ENCODE data around the gene KRT37. TPM values are rescaled to one million over a fixed set of nuclear protein-coding genes. Genes with fewer than 3 reads are reported as not detected.
"Not testable (repeated sequence)": the region's sequence is repeated elsewhere in the genome, so short reads cannot be mapped to it uniquely, and the experiment has no call there.

KRT37 gene
- total RNA-seq, 1 donor from 2014 or later: not detected

DNA sequence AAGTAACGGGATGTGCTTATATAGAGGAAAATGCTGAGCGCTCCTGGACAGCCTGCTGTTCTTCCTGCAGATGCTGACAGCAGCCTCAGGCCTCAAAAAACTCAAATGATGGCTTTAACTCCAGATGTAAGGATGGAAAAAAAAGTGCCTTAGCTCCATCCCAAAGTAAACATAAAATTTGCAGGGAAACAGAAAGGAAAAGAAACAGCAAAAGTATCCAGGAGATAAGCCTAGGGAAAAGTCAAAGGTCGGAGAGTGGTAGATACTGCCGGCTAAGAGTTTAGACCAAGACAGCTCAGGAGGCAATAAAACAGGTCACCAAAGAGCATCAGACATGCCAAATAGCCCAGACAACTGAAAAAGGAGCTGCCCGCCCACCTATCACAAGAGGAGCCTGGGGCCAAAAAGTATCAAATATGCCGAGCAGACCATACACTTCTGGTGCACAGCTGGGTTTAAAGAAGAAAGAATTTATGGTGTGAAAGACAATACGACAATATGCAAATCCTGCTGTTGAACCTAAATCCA lies 33.9 kb downstream of the KRT37 start:
- Histone ChIP-seq H3K27me3 (ENCODE audit: control insufficient read depth in 3 of 3, insufficient read depth in 3 of 3, low read length in 3 of 3) (peaks cover 0 to 2% (median 0%) of the 10 kb centered on the region in 3 donors), H3K9me3 (ENCODE audit: control insufficient read depth in 3 of 3, low read length in 3 of 3) (peaks cover 0 to 2% (median 0%) of the 10 kb centered on the region in 3 donors), H3K36me3 (ENCODE audit: control insufficient read depth in 3 of 3, insufficient read depth in 3 of 3, low read length in 3 of 3) (no peaks in the 10 kb centered on the region), H3K4me1 (ENCODE audit: control insufficient read depth in 3 of 3, insufficient read depth in 3 of 3, low read length in 3 of 3) (peaks cover 3 to 6% (median 3%) of the 10 kb centered on the region in 3 donors), H3K9ac (ENCODE audit: low read depth in 1 of 3, low read length in 3 of 3) (no peak overlapping the region), H3K27ac (ENCODE audit: low read depth, low read length) (no peak overlapping the region), H3K4me3 (ENCODE audit: low read length in 3 of 3) (no peak overlapping the region)

DNA sequence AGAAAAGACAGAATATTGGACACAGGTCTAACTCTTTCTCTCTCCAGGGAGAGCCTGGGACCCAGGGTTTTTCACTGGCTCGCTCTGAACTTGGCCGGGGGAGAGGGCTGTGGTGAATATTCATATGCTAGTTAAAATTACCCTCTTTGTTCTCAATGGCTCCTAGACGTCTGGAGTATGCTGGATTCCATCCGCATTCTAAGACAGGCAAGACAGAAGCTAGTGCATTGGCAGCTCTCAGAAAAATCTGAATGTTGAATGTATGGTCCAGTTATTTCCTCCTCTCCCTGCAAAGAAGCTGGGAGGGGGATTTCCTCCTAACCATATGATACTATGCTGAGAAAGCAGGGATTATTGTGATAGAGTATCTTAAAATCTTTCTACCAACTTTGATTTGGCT lies 36.7 kb downstream of the KRT37 start:
- H3K4me3 ChIP-seq (ENCODE audit: low read length in 3 of 3): no peak overlapping the region
- no peaks in the 10 kb centered on the region for H3K36me3 ChIP-seq (ENCODE audit: control insufficient read depth in 3 of 3, insufficient read depth in 3 of 3, low read length in 3 of 3)
- H3K4me1 ChIP-seq (ENCODE audit: control insufficient read depth in 3 of 3, insufficient read depth in 3 of 3, low read length in 3 of 3): no peaks in the 10 kb centered on the region
- H3K9ac ChIP-seq (ENCODE audit: low read depth in 1 of 3, low read length in 3 of 3): no peak overlapping the region
- peaks cover 0 to 2% (median 0%) of the 10 kb centered on the region in 3 donors for H3K9me3 ChIP-seq (ENCODE audit: control insufficient read depth in 3 of 3, low read length in 3 of 3)
- H3K27ac ChIP-seq (ENCODE audit: low read depth, low read length): no peak overlapping the region
- H3K27me3 ChIP-seq (ENCODE audit: control insufficient read depth in 3 of 3, insufficient read depth in 3 of 3, low read length in 3 of 3): peaks cover 0 to 2% (median 0%) of the 10 kb centered on the region in 3 donors

- Histone ChIP-seq H3K4me1 (ENCODE audit: control insufficient read depth in 3 of 3, insufficient read depth in 3 of 3, low read length in 3 of 3) (no peaks in the 10 kb centered on the region), H3K4me3 (ENCODE audit: low read length in 3 of 3) (no peak overlapping the region), H3K27ac (ENCODE audit: low read depth, low read length) (no peak overlapping the region), H3K36me3 (ENCODE audit: control insufficient read depth in 3 of 3, insufficient read depth in 3 of 3, low read length in 3 of 3) (no peaks in the 10 kb centered on the region), H3K27me3 (ENCODE audit: control insufficient read depth in 3 of 3, insufficient read depth in 3 of 3, low read length in 3 of 3) (peaks cover 0 to 8% (median 0%) of the 10 kb centered on the region in 3 donors), H3K9ac (ENCODE audit: low read depth in 1 of 3, low read length in 3 of 3) (no peak overlapping the region), H3K9me3 (ENCODE audit: control insufficient read depth in 3 of 3, low read length in 3 of 3) (peaks cover 0 to 2% (median 0%) of the 10 kb centered on the region in 3 donors)
These were observed 38.2 kb downstream of the KRT37 start for GRCh38 chr17:41386227-41386626.

GRCh38 chr17:41383690-41384089 lies 40.7 kb downstream of the KRT37 start:
- H3K27ac ChIP-seq (ENCODE audit: low read depth, low read length): no peak overlapping the region
- no peak overlapping the region for H3K4me3 ChIP-seq (ENCODE audit: low read length in 3 of 3)
- no peaks in the 10 kb centered on the region for H3K4me1 ChIP-seq (ENCODE audit: control insufficient read depth in 3 of 3, insufficient read depth in 3 of 3, low read length in 3 of 3)
- H3K36me3 ChIP-seq (ENCODE audit: control insufficient read depth in 3 of 3, insufficient read depth in 3 of 3, low read length in 3 of 3): no peaks in the 10 kb centered on the region
- no peak overlapping the region for H3K9ac ChIP-seq (ENCODE audit: low read depth in 1 of 3, low read length in 3 of 3)
- peaks cover 0 to 2% (median 0%) of the 10 kb centered on the region in 3 donors for H3K9me3 ChIP-seq (ENCODE audit: control insufficient read depth in 3 of 3, low read length in 3 of 3)
- H3K27me3 ChIP-seq (ENCODE audit: control insufficient read depth in 3 of 3, insufficient read depth in 3 of 3, low read length in 3 of 3): peaks cover 0 to 6% (median 0%) of the 10 kb centered on the region in 3 donors

- Histone ChIP-seq H3K36me3 (ENCODE audit: control insufficient read depth in 3 of 3, insufficient read depth in 3 of 3, low read length in 3 of 3) (no peaks in the 10 kb centered on the region), H3K4me1 (ENCODE audit: control insufficient read depth in 3 of 3, insufficient read depth in 3 of 3, low read length in 3 of 3) (no peaks in the 10 kb centered on the region), H3K9me3 (ENCODE audit: control insufficient read depth in 3 of 3, low read length in 3 of 3) (peaks cover 0 to 2% (median 0%) of the 10 kb centered on the region in 3 donors), H3K4me3 (ENCODE audit: low read length in 3 of 3) (no peak overlapping the region), H3K9ac (ENCODE audit: low read depth in 1 of 3, low read length in 3 of 3) (no peak overlapping the region), H3K27ac (ENCODE audit: low read depth, low read length) (no peak overlapping the region), H3K27me3 (ENCODE audit: control insufficient read depth in 3 of 3, insufficient read depth in 3 of 3, low read length in 3 of 3) (peaks cover 0 to 6% (median 0%) of the 10 kb centered on the region in 3 donors)
These were observed 42.0 kb downstream of the KRT37 start for GRCh38 chr17:41382394-41382793.

DNA sequence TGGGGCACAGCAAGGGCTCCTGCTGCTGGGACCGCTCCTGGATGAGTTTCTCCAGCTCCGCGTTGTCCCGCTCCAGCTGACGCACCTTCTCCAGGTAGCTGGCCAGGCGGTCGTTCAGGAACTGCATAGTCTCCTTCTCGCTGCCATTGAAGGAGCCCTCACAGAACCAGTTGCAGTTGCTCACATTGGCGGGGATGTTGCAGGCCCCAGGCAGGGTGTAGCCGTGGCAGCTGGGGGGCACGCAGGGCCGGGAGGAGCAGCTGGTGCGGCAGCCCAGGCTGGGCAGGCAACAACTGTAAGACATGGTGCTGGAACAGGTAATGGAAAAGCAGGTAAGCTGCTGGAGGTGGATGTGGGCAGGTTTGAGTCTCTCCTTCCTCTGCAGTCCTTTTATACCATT lies 42.4 kb downstream of the KRT37 start, which contains the start of gene KRT34:
Gene KRT34 (minus strand): TSS at position 364 of the 400 bp plus-strand sequence. CDS start 60 bp downstream, at position 304.
- H3K9me3 ChIP-seq (ENCODE audit: control insufficient read depth in 3 of 3, low read length in 3 of 3); H3K27ac ChIP-seq (ENCODE audit: low read depth, low read length); H3K4me3 ChIP-seq (ENCODE audit: low read length in 3 of 3); H3K9ac ChIP-seq (ENCODE audit: low read depth in 1 of 3, low read length in 3 of 3); H3K27me3 ChIP-seq (ENCODE audit: control insufficient read depth in 3 of 3, insufficient read depth in 3 of 3, low read length in 3 of 3); H3K4me1 ChIP-seq (ENCODE audit: control insufficient read depth in 3 of 3, insufficient read depth in 3 of 3, low read length in 3 of 3); H3K36me3 ChIP-seq (ENCODE audit: control insufficient read depth in 3 of 3, insufficient read depth in 3 of 3, low read length in 3 of 3): not testable (repeated sequence)

GRCh38 chr17:41380091-41380490 lies 44.3 kb downstream of the KRT37 start:
- not testable (repeated sequence) for H3K4me1 ChIP-seq (ENCODE audit: control insufficient read depth in 3 of 3, insufficient read depth in 3 of 3, low read length in 3 of 3); H3K9me3 ChIP-seq (ENCODE audit: control insufficient read depth in 3 of 3, low read length in 3 of 3); H3K4me3 ChIP-seq (ENCODE audit: low read length in 3 of 3); H3K27me3 ChIP-seq (ENCODE audit: control insufficient read depth in 3 of 3, insufficient read depth in 3 of 3, low read length in 3 of 3); H3K27ac ChIP-seq (ENCODE audit: low read depth, low read length); H3K9ac ChIP-seq (ENCODE audit: low read depth in 1 of 3, low read length in 3 of 3); H3K36me3 ChIP-seq (ENCODE audit: control insufficient read depth in 3 of 3, insufficient read depth in 3 of 3, low read length in 3 of 3)

GRCh38 chr17:41377546-41377945 lies 46.8 kb downstream of the KRT37 start:
- Histone ChIP-seq H3K9ac (ENCODE audit: low read depth in 1 of 3, low read length in 3 of 3) (no peak overlapping the region), H3K36me3 (ENCODE audit: control insufficient read depth in 3 of 3, insufficient read depth in 3 of 3, low read length in 3 of 3) (no peaks in the 10 kb centered on the region), H3K4me3 (ENCODE audit: low read length in 3 of 3) (no peak overlapping the region), H3K4me1 (ENCODE audit: control insufficient read depth in 3 of 3, insufficient read depth in 3 of 3, low read length in 3 of 3) (no peaks in the 10 kb centered on the region), H3K27ac (ENCODE audit: low read depth, low read length) (no peak overlapping the region), H3K9me3 (ENCODE audit: control insufficient read depth in 3 of 3, low read length in 3 of 3) (no peaks in the 10 kb centered on the region), H3K27me3 (ENCODE audit: control insufficient read depth in 3 of 3, insufficient read depth in 3 of 3, low read length in 3 of 3) (peaks cover 0 to 6% (median 0%) of the 10 kb centered on the region in 3 donors)

Small RNA genes within 50 kb of the gene (small RNA-seq; reads per million reads assigned to genes)
- gene RNU2-32P: 6.1 reads per million, percentile 90 among the genes with 10 or more reads in this experiment

Other genes starting within 250 kb of the KRT37 start
- gene KRTAP4-2, start 246.4 kb downstream of the KRT37 start, total RNA-seq: not detected
- not detected for gene KRTAP4-1, start 239.7 kb downstream of the KRT37 start, total RNA-seq
- gene KRTAP9-1, start 234.7 kb downstream of the KRT37 start, total RNA-seq: not detected
- not detected for gene KRTAP9-2, start 197.9 kb downstream of the KRT37 start, total RNA-seq
- not detected for gene KRTAP9-3, start 192.1 kb downstream of the KRT37 start, total RNA-seq
- gene KRTAP9-8, start 186.6 kb downstream of the KRT37 start, total RNA-seq: not detected
- not detected for gene KRTAP9-4, start 174.9 kb downstream of the KRT37 start, total RNA-seq
- gene KRTAP9-9, start 169.2 kb downstream of the KRT37 start, total RNA-seq: not detected
- gene KRTAP9-6, start 159.2 kb downstream of the KRT37 start, total RNA-seq: not detected
- not detected for gene KRTAP9-7, start 148.9 kb downstream of the KRT37 start, total RNA-seq
- not detected for gene KRTAP29-1, start 121.7 kb downstream of the KRT37 start, total RNA-seq
- gene KRTAP16-1, start 115.3 kb downstream of the KRT37 start, total RNA-seq: not detected
- not detected for gene KRTAP17-1, start 108.9 kb downstream of the KRT37 start, total RNA-seq
- gene KRT33A, start 73.8 kb downstream of the KRT37 start, total RNA-seq: not detected
- gene KRT33B, start 54.8 kb downstream of the KRT37 start, total RNA-seq: not detected
- gene KRT34, start 42.3 kb downstream of the KRT37 start, total RNA-seq: not detected
- 3.1 TPM for gene KRT31, start 27.0 kb downstream of the KRT37 start, total RNA-seq
- gene KRT38, start 16.4 kb upstream of the KRT37 start, total RNA-seq: not detected
- not detected for gene KRT32, start 42.8 kb upstream of the KRT37 start, total RNA-seq
- gene KRT35, start 56.6 kb upstream of the KRT37 start, total RNA-seq: not detected
- gene KRT36, start 65.3 kb upstream of the KRT37 start, total RNA-seq: not detected
- not detected for gene KRT13, start 81.0 kb upstream of the KRT37 start, total RNA-seq
- not detected for gene KRT15, start 94.3 kb upstream of the KRT37 start, total RNA-seq
- gene KRT19, start 103.7 kb upstream of the KRT37 start, total RNA-seq: not detected
- not detected for gene KRT9, start 147.5 kb upstream of the KRT37 start, total RNA-seq
- gene KRT14, start 162.3 kb upstream of the KRT37 start, total RNA-seq: 1.0 TPM
- 0.52 TPM for gene KRT16, start 188.2 kb upstream of the KRT37 start, total RNA-seq
- 2.1 TPM for gene KRT17, start 200.0 kb upstream of the KRT37 start, total RNA-seq